Endodermal cell (in vitro differentiated cells): ENCODE data around the gene LBH. TPM values are rescaled to one million over a fixed set of nuclear protein-coding genes. Genes with fewer than 3 reads are reported as not detected.

ENCODE experiments used
- DNase-seq: peaks from one replicate; pipeline ENCODE4 v3.0.0-alpha.2; 2017
- H3K27ac ChIP-seq: 2 replicates; pipeline ENCODE4 v1.5.1; 2013; ENCODE audit warnings: mild to moderate bottlenecking, low read depth, low read length, moderate library complexity
- H3K27me3 ChIP-seq: 2 replicates; pipeline ENCODE4 v1.6.1; 2013; ENCODE audit warnings: mild to moderate bottlenecking, low read length, moderate library complexity; ENCODE audit not compliant: insufficient read depth, control insufficient read depth, poor library complexity, severe bottlenecking
- H3K36me3 ChIP-seq: 2 replicates; pipeline ENCODE4 v1.7.0; 2013; ENCODE audit warnings: mild to moderate bottlenecking, low read length, moderate library complexity; ENCODE audit not compliant: control insufficient read depth, insufficient read depth
- H3K4me1 ChIP-seq: one replicate; pipeline ENCODE4 v1.7.0; 2013; ENCODE audit warnings: low read length; ENCODE audit not compliant: control insufficient read depth, insufficient read depth
- H3K4me3 ChIP-seq: 2 replicates; pipeline ENCODE4 v1.5.1; 2013; ENCODE audit warnings: mild to moderate bottlenecking, low read length, moderate library complexity
- H3K9ac ChIP-seq: 2 replicates; pipeline ENCODE4 v1.6.1; 2013; ENCODE audit warnings: mild to moderate bottlenecking, low read length, moderate library complexity; ENCODE audit not compliant: poor library complexity, severe bottlenecking; ENCODE audit errors: extremely low read depth
- H3K9me3 ChIP-seq: 2 replicates; pipeline ENCODE4 v1.6.1; 2013; ENCODE audit warnings: mild to moderate bottlenecking, low read length, moderate library complexity; ENCODE audit not compliant: control insufficient read depth
- H3K27ac Mint-ChIP-seq: 2 replicates; pipeline ENCODE4 v1.8.0; 2020; ENCODE audit warnings: mixed read lengths
- H3K27me3 Mint-ChIP-seq: 2 replicates; pipeline ENCODE4 v1.8.0; 2021; ENCODE audit warnings: mild to moderate bottlenecking, mixed read lengths; ENCODE audit not compliant: insufficient read depth
- H3K36me3 Mint-ChIP-seq: 2 replicates; pipeline ENCODE4 v1.8.0; 2020; ENCODE audit warnings: low read depth, mixed read lengths
- H3K4me1 Mint-ChIP-seq: 2 replicates; pipeline ENCODE4 v1.8.0; 2020; ENCODE audit warnings: mixed read lengths
- H3K4me3 Mint-ChIP-seq: 2 replicates; pipeline ENCODE4 v1.8.0; 2020; ENCODE audit warnings: mild to moderate bottlenecking, moderate library complexity, mixed read lengths
- H3K9me3 Mint-ChIP-seq: 2 replicates; pipeline ENCODE4 v1.8.0; 2020; ENCODE audit warnings: mild to moderate bottlenecking, mixed read lengths
- WGBS, 2 experiments: methylation state at CpG; one replicate each; pipeline versions ENCODE4 v1.1.5 to v1.1.7; 2013; ENCODE audit warnings: missing lambda C conversion rate in 2 of 2, mixed read lengths in 1 of 2; ENCODE audit not compliant: insufficient coverage in 1 of 2, insufficient read length in 1 of 2; 5-methylcytosine and 5-hydroxymethylcytosine counted together
- total RNA-seq, 2 donors: library from RNA; stranded (reverse); fragmentation: NEBNext Ultra II Directional in 1 of 2; extraction: Animal tissue kit (Norgen Biotek cat#: 25700) in 1 of 2; gene quantifications; 2 replicates in 1 of 2; 3 replicates in 1 of 2; pipeline ENCODE4 v1.2.1, GENCODE V29; 2021
- TF ChIP-seq, protein P1 (sequence below): fragments of 200-600 bp; sonication (generic); conservative IDR thresholded peaks from 2 replicates; pipeline ENCODE4 v1.5.0; 2021; ENCODE audit warnings: antibody characterized with exemption, mild to moderate bottlenecking

Gene LBH
- total RNA-seq, 2 donors from 2014 or later, result 48.0 to 50.0 TPM

DNA sequence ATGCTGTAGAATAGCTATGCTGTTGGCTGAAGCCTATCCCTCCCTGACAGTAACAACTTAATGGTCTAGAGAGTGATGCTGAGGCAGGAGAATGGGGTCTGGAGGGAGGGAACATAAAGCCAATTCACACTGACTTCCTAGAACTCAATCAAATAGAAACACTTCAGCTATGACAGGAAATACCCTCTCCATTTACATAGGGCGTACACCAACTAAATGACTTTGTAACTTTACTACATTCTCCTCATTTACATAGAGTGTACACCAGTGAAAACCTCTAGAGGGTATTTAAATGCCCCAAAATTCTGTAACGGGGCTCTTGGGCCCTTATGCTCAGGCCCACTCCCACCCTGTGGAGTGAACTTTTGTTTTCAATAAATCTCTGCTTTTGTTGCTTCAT lies 43.0 kb upstream of the LBH start:
- Mint-ChIP-seq H3K27ac (no peak overlapping the region), H3K4me1 (peaks cover 21% of the 10 kb centered on the region)
- DNase-seq, result no peak

GRCh38 chr2:30190637-30191036 lies 40.7 kb upstream of the LBH start:
- no peak overlapping the region for H3K9ac ChIP-seq
- H3K4me1 Mint-ChIP-seq, result peaks cover 21% of the 10 kb centered on the region
- no peak overlapping the region for H3K27ac ChIP-seq
- no peak overlapping the region for H3K4me3 ChIP-seq
- no peaks in the 10 kb centered on the region for H3K36me3 Mint-ChIP-seq
- no peak for DNase-seq
- H3K27ac Mint-ChIP-seq, result no peak overlapping the region
- H3K36me3 ChIP-seq, result no peaks in the 10 kb centered on the region
- WGBS, 2 experiments, result 92 to 94% methylated on average over 13 of the region's 13 CpGs
- peaks cover 3% of the 10 kb centered on the region for H3K9me3 Mint-ChIP-seq
- TF ChIP-seq, protein P1, sequence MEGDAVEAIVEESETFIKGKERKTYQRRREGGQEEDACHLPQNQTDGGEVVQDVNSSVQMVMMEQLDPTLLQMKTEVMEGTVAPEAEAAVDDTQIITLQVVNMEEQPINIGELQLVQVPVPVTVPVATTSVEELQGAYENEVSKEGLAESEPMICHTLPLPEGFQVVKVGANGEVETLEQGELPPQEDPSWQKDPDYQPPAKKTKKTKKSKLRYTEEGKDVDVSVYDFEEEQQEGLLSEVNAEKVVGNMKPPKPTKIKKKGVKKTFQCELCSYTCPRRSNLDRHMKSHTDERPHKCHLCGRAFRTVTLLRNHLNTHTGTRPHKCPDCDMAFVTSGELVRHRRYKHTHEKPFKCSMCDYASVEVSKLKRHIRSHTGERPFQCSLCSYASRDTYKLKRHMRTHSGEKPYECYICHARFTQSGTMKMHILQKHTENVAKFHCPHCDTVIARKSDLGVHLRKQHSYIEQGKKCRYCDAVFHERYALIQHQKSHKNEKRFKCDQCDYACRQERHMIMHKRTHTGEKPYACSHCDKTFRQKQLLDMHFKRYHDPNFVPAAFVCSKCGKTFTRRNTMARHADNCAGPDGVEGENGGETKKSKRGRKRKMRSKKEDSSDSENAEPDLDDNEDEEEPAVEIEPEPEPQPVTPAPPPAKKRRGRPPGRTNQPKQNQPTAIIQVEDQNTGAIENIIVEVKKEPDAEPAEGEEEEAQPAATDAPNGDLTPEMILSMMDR, result no peak
- H3K4me3 Mint-ChIP-seq, result no peak overlapping the region
- no peaks in the 10 kb centered on the region for H3K9me3 ChIP-seq
- peaks cover 5% of the 10 kb centered on the region for H3K4me1 ChIP-seq
- H3K27me3 Mint-ChIP-seq, result peaks cover 33% of the 10 kb centered on the region
- peaks cover 27% of the 10 kb centered on the region for H3K27me3 ChIP-seq

More for the DNA sequence above, 43.0 kb upstream of the LBH start:
- H3K27me3 ChIP-seq, result peaks cover 7% of the 10 kb centered on the region
- no peaks in the 10 kb centered on the region for H3K36me3 ChIP-seq
- H3K4me3 ChIP-seq, result no peak overlapping the region
- 89 to 93% methylated on average over 2 of the region's 2 CpGs for WGBS, 2 experiments
- Mint-ChIP-seq H3K27me3 (peaks cover 12% of the 10 kb centered on the region), H3K36me3 (no peaks in the 10 kb centered on the region), H3K4me3 (no peak overlapping the region), H3K9me3 (peaks cover 3% of the 10 kb centered on the region)
- TF ChIP-seq, protein P1, result no peak
- no peak overlapping the region for H3K9ac ChIP-seq
- no peaks in the 10 kb centered on the region for H3K9me3 ChIP-seq
- H3K4me1 ChIP-seq, result peaks cover 5% of the 10 kb centered on the region
- no peak overlapping the region for H3K27ac ChIP-seq

- Histone ChIP-seq H3K4me3 (no peak overlapping the region), H3K36me3 (no peaks in the 10 kb centered on the region), H3K27me3 (peaks cover 27% of the 10 kb centered on the region), H3K4me1 (peaks cover 5% of the 10 kb centered on the region), H3K9me3 (no peaks in the 10 kb centered on the region), H3K9ac (no peak overlapping the region), H3K27ac (no peak overlapping the region)
- TF ChIP-seq, protein P1, result no peak
- Mint-ChIP-seq H3K27ac (no peak overlapping the region), H3K27me3 (peaks cover 35% of the 10 kb centered on the region), H3K9me3 (peaks cover 3% of the 10 kb centered on the region), H3K4me3 (no peak overlapping the region), H3K4me1 (peaks cover 19% of the 10 kb centered on the region), H3K36me3 (no peaks in the 10 kb centered on the region)
- 96% methylated on average over 4 to 10 of the region's 10 CpGs for WGBS, 2 experiments
- DNase-seq, result no peak
These were observed 40.2 kb upstream of the LBH start for GRCh38 chr2:30191107-30191506.
